ENCODE results near the gene MDM1.

DNA sequence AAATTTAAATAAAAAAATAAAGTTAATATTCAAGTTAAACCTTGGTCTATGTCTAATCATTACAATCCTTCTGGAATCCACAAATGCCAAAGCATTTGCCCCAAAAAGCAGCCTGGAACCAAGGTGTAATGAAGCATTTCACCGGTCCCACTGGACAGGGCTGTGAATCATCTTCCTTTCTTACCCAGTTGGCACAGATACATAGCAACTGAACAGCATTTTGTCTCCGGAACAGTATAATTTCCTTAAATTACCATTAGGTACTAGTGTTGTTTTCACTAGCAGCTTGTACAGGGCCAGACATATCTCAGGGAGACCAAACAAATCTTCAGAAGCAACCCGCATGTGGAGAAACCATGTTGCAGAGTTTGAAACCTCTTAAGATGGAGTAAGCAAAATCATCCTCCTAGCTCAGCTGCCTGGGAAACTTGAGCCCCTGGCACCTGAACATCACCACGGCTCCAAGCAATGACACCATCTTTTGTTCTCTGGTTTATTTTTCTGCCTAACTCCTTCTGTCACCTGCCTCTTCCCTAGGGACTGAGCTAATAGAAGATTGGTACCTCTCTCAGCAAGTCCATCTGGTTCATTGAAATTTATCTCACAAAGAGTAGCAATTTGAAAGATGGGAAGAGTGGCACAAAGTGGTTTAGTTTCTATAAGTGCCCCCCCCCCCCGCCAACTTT is 17.9 kb upstream of the MDM1 start:
- TF ChIP-seq SIN3A (IDR thresholded peaks at IDR 0.05; ENCODE audit: low read depth) = no peak
- TF ChIP-seq, protein P1, sequence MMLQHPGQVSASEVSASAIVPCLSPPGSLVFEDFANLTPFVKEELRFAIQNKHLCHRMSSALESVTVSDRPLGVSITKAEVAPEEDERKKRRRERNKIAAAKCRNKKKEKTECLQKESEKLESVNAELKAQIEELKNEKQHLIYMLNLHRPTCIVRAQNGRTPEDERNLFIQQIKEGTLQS (IDR thresholded peaks at IDR 0.05) = no peak
- no peak for TF ChIP-seq YY1 (IDR thresholded peaks at IDR 0.05; ENCODE audit: extremely low read depth, insufficient replicate concordance, low read depth, low read length)
- TF ChIP-seq, protein P2, sequence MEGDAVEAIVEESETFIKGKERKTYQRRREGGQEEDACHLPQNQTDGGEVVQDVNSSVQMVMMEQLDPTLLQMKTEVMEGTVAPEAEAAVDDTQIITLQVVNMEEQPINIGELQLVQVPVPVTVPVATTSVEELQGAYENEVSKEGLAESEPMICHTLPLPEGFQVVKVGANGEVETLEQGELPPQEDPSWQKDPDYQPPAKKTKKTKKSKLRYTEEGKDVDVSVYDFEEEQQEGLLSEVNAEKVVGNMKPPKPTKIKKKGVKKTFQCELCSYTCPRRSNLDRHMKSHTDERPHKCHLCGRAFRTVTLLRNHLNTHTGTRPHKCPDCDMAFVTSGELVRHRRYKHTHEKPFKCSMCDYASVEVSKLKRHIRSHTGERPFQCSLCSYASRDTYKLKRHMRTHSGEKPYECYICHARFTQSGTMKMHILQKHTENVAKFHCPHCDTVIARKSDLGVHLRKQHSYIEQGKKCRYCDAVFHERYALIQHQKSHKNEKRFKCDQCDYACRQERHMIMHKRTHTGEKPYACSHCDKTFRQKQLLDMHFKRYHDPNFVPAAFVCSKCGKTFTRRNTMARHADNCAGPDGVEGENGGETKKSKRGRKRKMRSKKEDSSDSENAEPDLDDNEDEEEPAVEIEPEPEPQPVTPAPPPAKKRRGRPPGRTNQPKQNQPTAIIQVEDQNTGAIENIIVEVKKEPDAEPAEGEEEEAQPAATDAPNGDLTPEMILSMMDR (IDR thresholded peaks at IDR 0.05 in 2 of 3, conservative IDR thresholded peaks at IDR 0.05 in 1 of 3; ENCODE audit: borderline replicate concordance in 1 of 3, insufficient read depth in 1 of 3, low read depth in 2 of 3, low read length in 2 of 3) = no peak
